SK-N-SH treated with all-trans-retinoic acid at 6 μM for 48 hours (cell line): ENCODE results near the gene SMARCAD1.

Experiments used
- ATAC-seq: fragments of 200-7000 bp; cut with Tn5 transposase; 3 replicates; pipeline ENCODE4 v1.9.1; 2020; ENCODE audit warnings: mild to moderate bottlenecking, moderate library complexity
- CSDC2 ChIP-seq: fragments of 250-450 bp; sonication (Bioruptor Pico); IDR thresholded peaks from 2 replicates; pipeline ENCODE4 v1.5.0; 2020; ENCODE audit warnings: mild to moderate bottlenecking, moderate library complexity
- ESRRG ChIP-seq: fragments of 250-450 bp; sonication (Bioruptor Pico); IDR thresholded peaks from 2 replicates; pipeline ENCODE4 v1.6.1; 2021; ENCODE audit warnings: mild to moderate bottlenecking
- ISL1 ChIP-seq: fragments of 250-450 bp; sonication (Bioruptor Pico); IDR thresholded peaks from 2 replicates; pipeline ENCODE4 v2.1.2; 2022; ENCODE audit warnings: mild to moderate bottlenecking, moderate library complexity
- OSR1 ChIP-seq: fragments of 250-450 bp; sonication (Bioruptor Pico); IDR thresholded peaks from 2 replicates; pipeline ENCODE4 v1.8.0; 2022; ENCODE audit warnings: moderate library complexity, mild to moderate bottlenecking, inconsistent platforms
- PATZ1 ChIP-seq: fragments of 250-450 bp; sonication (Bioruptor Pico); IDR thresholded peaks from 2 replicates; pipeline ENCODE4 v1.8.0; 2020; ENCODE audit warnings: mild to moderate bottlenecking, moderate library complexity, borderline replicate concordance
- POU6F1 ChIP-seq: fragments of 250-450 bp; sonication (Bioruptor Pico); IDR thresholded peaks from 2 replicates; pipeline ENCODE4 v1.8.0; 2021; ENCODE audit warnings: low read depth, mild to moderate bottlenecking, moderate library complexity, borderline replicate concordance
- TCF4 ChIP-seq: fragments of 250-450 bp; sonication (Bioruptor Pico); IDR thresholded peaks from 2 replicates; pipeline ENCODE4 v1.8.0; 2021; ENCODE audit warnings: mild to moderate bottlenecking, moderate library complexity, borderline replicate concordance
- TOX ChIP-seq: fragments of 250-450 bp; sonication (Bioruptor Pico); IDR thresholded peaks from 2 replicates; pipeline ENCODE4 v1.8.0; 2021; ENCODE audit warnings: mild to moderate bottlenecking, moderate library complexity, borderline replicate concordance
- TSHZ2 ChIP-seq: fragments of 250-450 bp; sonication (Bioruptor Pico); IDR thresholded peaks from 2 replicates; pipeline ENCODE4 v1.5.0; 2020; ENCODE audit warnings: mild to moderate bottlenecking, moderate library complexity
- ZFP3 ChIP-seq: fragments of 250-450 bp; sonication (Bioruptor Pico); IDR thresholded peaks from 2 replicates; pipeline ENCODE4 v1.5.0; 2020; ENCODE audit warnings: mild to moderate bottlenecking, moderate library complexity
- ZFP30 ChIP-seq: fragments of 450-650 bp; formaldehyde crosslinking; IDR thresholded peaks from 2 replicates; pipeline ENCODE4 v1.5.0; 2022; ENCODE audit warnings: mild to moderate bottlenecking, moderate library complexity
- ZNF8 ChIP-seq: fragments of 450-650 bp; formaldehyde crosslinking; IDR thresholded peaks from 2 replicates; pipeline ENCODE4 v1.5.0; 2020; ENCODE audit warnings: mild to moderate bottlenecking, moderate library complexity
- TF ChIP-seq, protein P1 (sequence below): fragments of 250-450 bp; sonication (Bioruptor Pico); IDR thresholded peaks from 2 replicates; pipeline ENCODE4 v1.5.1; 2021; ENCODE audit warnings: mild to moderate bottlenecking, moderate library complexity

The SMARCAD1 gene

DNA sequence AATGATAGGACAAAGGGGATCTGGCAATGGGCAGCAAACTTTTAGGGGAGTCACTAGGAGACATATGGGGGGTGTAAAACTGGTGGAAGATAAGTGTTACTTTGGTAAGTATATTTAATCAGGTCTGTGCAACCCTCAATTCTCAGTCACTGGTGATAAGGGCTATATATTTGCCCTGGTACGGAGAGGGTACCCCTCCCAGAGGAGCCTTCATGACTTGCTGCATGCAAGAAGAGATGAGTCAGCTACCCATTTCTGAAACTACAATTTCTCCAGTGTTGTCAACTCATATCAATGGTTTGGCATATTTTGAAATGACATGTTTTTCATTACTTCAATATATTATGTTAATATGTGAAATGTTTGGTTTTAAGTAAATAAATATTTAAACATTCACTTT is 14.3 kb downstream of the SMARCAD1 start:
- no peak for ATAC-seq
- no peak for TF ChIP-seq ESRRG (CRISPR knock-in tag)
- TF ChIP-seq OSR1 (CRISPR knock-in tag), result no peak
- TF ChIP-seq TSHZ2, result no peak
- TF ChIP-seq, protein P1, sequence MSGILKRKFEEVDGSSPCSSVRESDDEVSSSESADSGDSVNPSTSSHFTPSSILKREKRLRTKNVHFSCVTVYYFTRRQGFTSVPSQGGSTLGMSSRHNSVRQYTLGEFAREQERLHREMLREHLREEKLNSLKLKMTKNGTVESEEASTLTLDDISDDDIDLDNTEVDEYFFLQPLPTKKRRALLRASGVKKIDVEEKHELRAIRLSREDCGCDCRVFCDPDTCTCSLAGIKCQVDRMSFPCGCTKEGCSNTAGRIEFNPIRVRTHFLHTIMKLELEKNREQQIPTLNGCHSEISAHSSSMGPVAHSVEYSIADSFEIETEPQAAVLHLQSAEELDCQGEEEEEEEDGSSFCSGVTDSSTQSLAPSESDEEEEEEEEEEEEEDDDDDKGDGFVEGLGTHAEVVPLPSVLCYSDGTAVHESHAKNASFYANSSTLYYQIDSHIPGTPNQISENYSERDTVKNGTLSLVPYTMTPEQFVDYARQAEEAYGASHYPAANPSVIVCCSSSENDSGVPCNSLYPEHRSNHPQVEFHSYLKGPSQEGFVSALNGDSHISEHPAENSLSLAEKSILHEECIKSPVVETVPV (CRISPR knock-in tag), result no peak
- TF ChIP-seq TOX (CRISPR knock-in tag), result no peak
- no peak for TF ChIP-seq POU6F1 (CRISPR knock-in tag)
- no peak for TF ChIP-seq CSDC2 (CRISPR knock-in tag)

- no peak for TF ChIP-seq ISL1 (CRISPR knock-in tag)
- ATAC-seq, result no peak
Measured at GRCh38 chr4:94225449-94225848, 17.8 kb downstream of the SMARCAD1 start.

DNA sequence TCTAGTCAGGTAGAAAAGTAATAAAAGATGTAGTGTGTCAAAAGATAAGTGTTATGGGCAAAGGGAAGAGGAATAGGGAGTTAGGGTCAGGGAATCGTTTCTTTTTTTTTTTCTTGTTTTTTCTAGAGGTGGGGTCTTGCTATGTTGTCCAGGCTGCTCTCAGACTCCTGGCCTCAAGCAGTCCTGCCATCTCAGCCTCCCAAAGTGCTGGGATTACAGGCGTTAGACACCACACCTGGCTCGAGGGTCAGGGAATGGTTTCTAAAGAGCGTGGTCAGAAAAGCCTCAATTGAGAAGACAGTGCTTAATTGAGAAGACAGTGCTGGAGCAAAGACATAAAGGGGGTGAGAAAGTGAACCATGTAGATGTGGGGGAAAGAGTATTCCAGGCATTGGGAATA is 19.1 kb downstream of the SMARCAD1 start:
- TF ChIP-seq ZNF8 (no peak), TSHZ2 (no peak), PATZ1 (CRISPR knock-in tag) (no peak), POU6F1 (CRISPR knock-in tag) (no peak), TCF4 (CRISPR knock-in tag) (no peak), CSDC2 (CRISPR knock-in tag) (no peak), ZFP30 (CRISPR knock-in tag) (no peak), ZFP3 (CRISPR knock-in tag) (no peak), OSR1 (CRISPR knock-in tag) (no peak)
- TF ChIP-seq, protein P1 (CRISPR knock-in tag), result no peak
- TF ChIP-seq, all 23 proteins: peak for 0

More for the DNA sequence above, 19.1 kb downstream of the SMARCAD1 start:
- no peak for ATAC-seq
